HEK293 (cell line): Measurements from ENCODE around the gene TUT4.

Experiments used
- ATF2 ChIP-seq: fragments of 450-650 bp; formaldehyde crosslinking; IDR thresholded peaks from 2 replicates; pipeline ENCODE4 v1.5.1; 2016; ENCODE audit warnings: missing biosample characterization, missing genetic modification characterization, low read depth
- CTCF ChIP-seq: fragments of 450-650 bp; formaldehyde crosslinking; IDR thresholded peaks from 2 replicates; pipeline ENCODE4 v1.5.1; 2016; ENCODE audit warnings: missing biosample characterization, missing genetic modification characterization
- GLI2 ChIP-seq: fragments of 450-650 bp; formaldehyde crosslinking; IDR thresholded peaks from 2 replicates; pipeline ENCODE4; 2017; ENCODE audit warnings: missing biosample characterization, missing genetic modification characterization, low read depth, borderline replicate concordance
- GLIS1 ChIP-seq: fragments of 450-650 bp; formaldehyde crosslinking; IDR thresholded peaks from 2 replicates; pipeline ENCODE4 v1.5.1; 2016; ENCODE audit warnings: missing biosample characterization, missing genetic modification characterization
- ZNF202 ChIP-seq: fragments of 450-650 bp; formaldehyde crosslinking; IDR thresholded peaks from 2 replicates; pipeline ENCODE4 v1.5.1; 2016; ENCODE audit warnings: missing biosample characterization, missing genetic modification characterization, borderline replicate concordance
- ZNF24 ChIP-seq: fragments of 450-650 bp; formaldehyde crosslinking; IDR thresholded peaks from 2 replicates; pipeline ENCODE4 v1.5.1; 2016; ENCODE audit warnings: missing biosample characterization, missing genetic modification characterization
- ZNF274 ChIP-seq, 2 experiments: fragments of 200-500 bp in 1 of 2; fragments of 450-650 bp in 1 of 2; sonication (Bioruptor generic) in 1 of 2; formaldehyde crosslinking in 1 of 2; IDR thresholded peaks; 2 replicates each; pipeline versions ENCODE4 v1.5.1 to v1.6.1; 2014 to 2016; ENCODE audit warnings: borderline replicate concordance in 1 of 2, inconsistent platforms in 1 of 2, low read length in 1 of 2, missing biosample characterization in 1 of 2, missing genetic modification characterization in 1 of 2
- ZNF311 ChIP-seq: fragments of 450-650 bp; formaldehyde crosslinking; IDR thresholded peaks from 2 replicates; pipeline ENCODE4 v1.5.1; 2017; ENCODE audit warnings: missing biosample characterization, missing genetic modification characterization, borderline replicate concordance
- ZNF473 ChIP-seq: fragments of 450-650 bp; formaldehyde crosslinking; IDR thresholded peaks from 2 replicates; pipeline ENCODE4 v1.5.1; 2017; ENCODE audit warnings: missing biosample characterization, missing genetic modification characterization
- ZNF501 ChIP-seq: fragments of 450-650 bp; formaldehyde crosslinking; IDR thresholded peaks from 2 replicates; pipeline ENCODE4 v1.5.1; 2016; ENCODE audit warnings: missing biosample characterization, missing genetic modification characterization
- TF ChIP-seq, protein P1 (sequence below): fragments of 450-650 bp; formaldehyde crosslinking; IDR thresholded peaks from 2 replicates; pipeline ENCODE4 v1.5.1; 2016; ENCODE audit warnings: missing biosample characterization, missing genetic modification characterization
- TF ChIP-seq, protein P2 (sequence below): fragments of 450-650 bp; formaldehyde crosslinking; IDR thresholded peaks from 2 replicates; pipeline ENCODE4 v1.5.1; 2017; ENCODE audit warnings: missing biosample characterization, missing genetic modification characterization

DNA sequence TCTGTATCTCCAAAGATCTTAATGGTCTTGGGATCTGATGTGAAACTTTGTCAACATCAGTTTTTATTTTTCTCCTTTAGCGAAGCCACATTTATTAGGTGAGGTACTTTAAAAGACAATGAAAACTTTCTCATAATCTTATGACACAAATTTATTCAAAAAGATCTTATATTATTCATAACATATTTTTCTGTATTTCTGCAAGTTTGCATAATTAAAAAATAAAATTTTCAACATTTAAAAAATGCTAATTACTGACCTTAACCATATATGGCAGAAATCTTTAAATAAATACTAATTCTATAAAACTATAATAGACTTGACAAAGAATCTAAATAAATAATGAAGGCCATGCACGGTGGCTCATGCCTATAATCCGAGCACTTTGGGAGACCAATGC is 75.9 kb downstream of the TUT4 start:
- no peak for TF ChIP-seq ZNF274 (IDR thresholded peaks at IDR 0.05; ENCODE audit: low read length)
- TF ChIP-seq ZNF274 (tag by site-specific recombination; IDR thresholded peaks at IDR 0.05; ENCODE audit: borderline replicate concordance): no peak
- TF ChIP-seq GLIS1 (tag by site-specific recombination): no peak
- TF ChIP-seq CTCF (tag by site-specific recombination): no peak
- TF ChIP-seq ZNF473 (tag by site-specific recombination): no peak
- TF ChIP-seq ATF2: no peak
- TF ChIP-seq, protein P1, sequence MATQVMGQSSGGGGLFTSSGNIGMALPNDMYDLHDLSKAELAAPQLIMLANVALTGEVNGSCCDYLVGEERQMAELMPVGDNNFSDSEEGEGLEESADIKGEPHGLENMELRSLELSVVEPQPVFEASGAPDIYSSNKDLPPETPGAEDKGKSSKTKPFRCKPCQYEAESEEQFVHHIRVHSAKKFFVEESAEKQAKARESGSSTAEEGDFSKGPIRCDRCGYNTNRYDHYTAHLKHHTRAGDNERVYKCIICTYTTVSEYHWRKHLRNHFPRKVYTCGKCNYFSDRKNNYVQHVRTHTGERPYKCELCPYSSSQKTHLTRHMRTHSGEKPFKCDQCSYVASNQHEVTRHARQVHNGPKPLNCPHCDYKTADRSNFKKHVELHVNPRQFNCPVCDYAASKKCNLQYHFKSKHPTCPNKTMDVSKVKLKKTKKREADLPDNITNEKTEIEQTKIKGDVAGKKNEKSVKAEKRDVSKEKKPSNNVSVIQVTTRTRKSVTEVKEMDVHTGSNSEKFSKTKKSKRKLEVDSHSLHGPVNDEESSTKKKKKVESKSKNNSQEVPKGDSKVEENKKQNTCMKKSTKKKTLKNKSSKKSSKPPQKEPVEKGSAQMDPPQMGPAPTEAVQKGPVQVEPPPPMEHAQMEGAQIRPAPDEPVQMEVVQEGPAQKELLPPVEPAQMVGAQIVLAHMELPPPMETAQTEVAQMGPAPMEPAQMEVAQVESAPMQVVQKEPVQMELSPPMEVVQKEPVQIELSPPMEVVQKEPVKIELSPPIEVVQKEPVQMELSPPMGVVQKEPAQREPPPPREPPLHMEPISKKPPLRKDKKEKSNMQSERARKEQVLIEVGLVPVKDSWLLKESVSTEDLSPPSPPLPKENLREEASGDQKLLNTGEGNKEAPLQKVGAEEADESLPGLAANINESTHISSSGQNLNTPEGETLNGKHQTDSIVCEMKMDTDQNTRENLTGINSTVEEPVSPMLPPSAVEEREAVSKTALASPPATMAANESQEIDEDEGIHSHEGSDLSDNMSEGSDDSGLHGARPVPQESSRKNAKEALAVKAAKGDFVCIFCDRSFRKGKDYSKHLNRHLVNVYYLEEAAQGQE (tag by site-specific recombination): no peak
- TF ChIP-seq ZNF501 (tag by site-specific recombination): no peak
- TF ChIP-seq ZNF311 (tag by site-specific recombination): no peak
- TF ChIP-seq, protein P2, sequence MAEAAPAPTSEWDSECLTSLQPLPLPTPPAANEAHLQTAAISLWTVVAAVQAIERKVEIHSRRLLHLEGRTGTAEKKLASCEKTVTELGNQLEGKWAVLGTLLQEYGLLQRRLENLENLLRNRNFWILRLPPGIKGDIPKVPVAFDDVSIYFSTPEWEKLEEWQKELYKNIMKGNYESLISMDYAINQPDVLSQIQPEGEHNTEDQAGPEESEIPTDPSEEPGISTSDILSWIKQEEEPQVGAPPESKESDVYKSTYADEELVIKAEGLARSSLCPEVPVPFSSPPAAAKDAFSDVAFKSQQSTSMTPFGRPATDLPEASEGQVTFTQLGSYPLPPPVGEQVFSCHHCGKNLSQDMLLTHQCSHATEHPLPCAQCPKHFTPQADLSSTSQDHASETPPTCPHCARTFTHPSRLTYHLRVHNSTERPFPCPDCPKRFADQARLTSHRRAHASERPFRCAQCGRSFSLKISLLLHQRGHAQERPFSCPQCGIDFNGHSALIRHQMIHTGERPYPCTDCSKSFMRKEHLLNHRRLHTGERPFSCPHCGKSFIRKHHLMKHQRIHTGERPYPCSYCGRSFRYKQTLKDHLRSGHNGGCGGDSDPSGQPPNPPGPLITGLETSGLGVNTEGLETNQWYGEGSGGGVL (tag by site-specific recombination): no peak
- TF ChIP-seq ZNF202 (tag by site-specific recombination): no peak
- TF ChIP-seq GLI2 (tag by site-specific recombination): no peak
- no peak for TF ChIP-seq ZNF24
